GM18508 (cell line): Measurements from ENCODE around the gene PALLD.
"Not testable (repeated sequence)": the region's sequence is repeated elsewhere in the genome, so short reads cannot be mapped to it uniquely, and the experiment has no call there.

Source experiments
- ATAC-seq: cut with Tn5 transposase; IDR thresholded peaks from one replicate; pipeline ENCODE4 v1.9.1; 2021; ENCODE audit warnings: moderate number of reproducible peaks; ENCODE audit not compliant: insufficient read depth, unreplicated experiment

The PALLD gene

GRCh38 chr4:168719725-168720124 is 222.9 kb downstream of the PALLD start:
- ATAC-seq, result no peak

DNA sequence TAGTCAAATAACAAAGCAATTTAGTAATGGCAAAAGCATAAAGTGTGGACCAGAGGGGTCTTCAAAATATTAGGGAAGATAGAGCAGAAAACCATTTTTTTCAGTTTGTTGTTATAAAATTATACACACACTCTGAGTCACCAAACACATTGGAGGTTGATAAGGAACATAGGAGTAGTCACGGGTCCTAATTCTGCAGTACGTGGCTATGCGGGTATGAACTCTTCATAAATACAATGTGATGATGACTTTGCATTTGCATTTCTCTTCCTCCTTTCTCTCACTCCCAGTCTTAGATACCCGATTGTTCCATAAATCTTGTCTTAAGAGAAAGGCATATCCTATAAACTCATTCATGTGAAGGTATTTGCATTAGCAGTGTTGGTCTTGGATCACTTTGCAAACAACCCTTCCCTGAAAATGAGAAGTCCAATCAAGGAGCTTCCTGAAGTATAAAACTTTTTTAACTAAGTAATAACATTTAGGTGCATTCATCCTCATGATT is 223.6 kb downstream of the PALLD start:
- no peak for ATAC-seq

GRCh38 chr4:168722391-168722790 is 225.5 kb downstream of the PALLD start:
- no peak for ATAC-seq

DNA sequence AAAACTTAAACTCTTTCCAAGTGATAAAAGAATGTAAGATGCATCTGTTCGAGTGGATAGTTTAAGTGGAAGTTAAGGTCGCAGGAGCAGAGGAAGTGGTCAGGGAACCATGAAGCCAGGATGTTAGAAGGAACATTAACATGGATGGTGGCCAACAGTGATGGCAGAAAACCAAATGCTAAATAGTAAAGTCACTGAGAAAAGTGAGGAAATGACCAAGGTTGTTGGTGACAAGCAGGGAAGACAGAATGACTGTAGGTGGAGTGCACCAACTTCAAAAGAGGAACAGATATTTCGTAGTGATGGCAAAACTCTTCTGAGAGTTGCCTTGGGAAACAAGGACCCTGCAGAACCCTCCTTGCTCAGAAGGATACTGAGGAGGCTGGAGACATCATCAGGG is 226.2 kb downstream of the PALLD start:
- ATAC-seq, result no peak

GRCh38 chr4:168723569-168723968 is 226.7 kb downstream of the PALLD start:
- ATAC-seq, result no peak

GRCh38 chr4:168724243-168724642 is 227.4 kb downstream of the PALLD start:
- ATAC-seq, result peak; percentile 54

DNA sequence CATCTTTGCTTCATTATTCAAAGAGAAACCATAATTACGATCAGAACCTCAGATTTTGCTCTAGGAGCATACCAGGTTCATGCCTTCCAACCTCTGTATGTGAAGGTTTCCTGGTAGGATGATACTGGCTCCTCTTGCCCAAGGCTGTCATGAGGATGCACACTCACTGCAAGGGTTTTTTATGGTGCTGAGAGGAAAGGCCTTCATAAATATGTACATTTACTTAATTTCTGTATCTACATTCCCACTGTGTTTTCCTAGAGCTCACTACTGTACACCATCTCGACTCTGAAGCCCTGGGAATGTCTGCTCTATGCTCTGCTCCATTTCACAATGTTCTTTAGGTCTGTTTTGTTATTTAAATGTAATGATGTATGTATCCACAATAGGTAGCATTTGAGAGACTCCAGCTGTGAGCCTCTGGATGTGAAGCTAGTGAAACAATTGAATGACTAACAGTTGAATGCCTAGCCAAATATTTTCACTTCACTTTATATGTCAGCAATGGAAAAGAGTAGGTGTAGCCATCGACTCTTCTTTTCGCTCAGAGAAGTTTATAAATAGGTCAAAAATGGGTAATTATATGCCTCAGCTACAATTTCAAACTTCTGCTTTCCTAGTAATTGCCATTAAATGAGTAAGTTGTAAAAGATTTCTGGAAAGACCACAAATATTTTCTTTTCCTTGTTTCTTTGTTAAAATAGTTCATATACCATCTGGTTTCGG is 228.0 kb downstream of the PALLD start:
- ATAC-seq, result peak; percentile 14

DNA sequence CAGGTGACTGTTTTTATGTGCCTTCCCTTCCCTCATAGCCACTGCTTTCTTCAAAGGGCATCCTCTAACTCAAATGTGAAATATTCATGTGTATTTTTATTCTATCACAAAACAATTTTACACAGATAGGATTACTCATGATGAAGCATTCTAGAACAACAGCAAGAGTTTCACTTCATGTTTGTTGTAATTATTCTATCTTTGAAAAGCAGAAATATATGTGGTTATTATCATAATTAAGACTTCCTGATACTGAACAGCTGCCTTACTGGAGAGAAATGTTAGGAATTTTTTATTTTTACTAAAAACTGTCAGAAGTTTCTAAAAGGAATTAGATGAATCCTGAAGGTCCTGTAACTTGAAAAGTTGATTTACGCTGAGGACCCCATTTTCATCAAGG is 229.1 kb downstream of the PALLD start:
- ATAC-seq, result no peak

DNA sequence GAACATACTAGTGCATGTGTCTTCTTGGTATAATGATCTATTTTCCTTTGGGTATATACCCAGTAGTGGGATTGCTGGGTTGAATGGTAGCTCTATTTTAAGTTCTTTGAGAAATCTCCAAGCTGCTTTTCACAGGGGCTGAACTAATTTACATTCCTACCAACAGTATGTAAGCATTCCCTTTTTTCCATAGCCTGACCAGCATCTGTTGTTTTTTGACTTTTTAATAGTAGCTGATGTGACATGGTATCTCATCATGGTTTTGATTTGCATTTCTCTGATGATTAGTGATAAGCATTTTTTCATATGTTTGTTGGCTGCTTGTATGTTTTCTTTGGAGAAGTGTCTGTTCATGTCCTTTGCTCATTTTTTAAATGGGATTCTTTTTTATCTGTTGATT is 230.3 kb downstream of the PALLD start:
- ATAC-seq, result not testable (repeated sequence)

GRCh38 chr4:168731006-168731636 is 234.3 kb downstream of the PALLD start:
- no peak for ATAC-seq

DNA sequence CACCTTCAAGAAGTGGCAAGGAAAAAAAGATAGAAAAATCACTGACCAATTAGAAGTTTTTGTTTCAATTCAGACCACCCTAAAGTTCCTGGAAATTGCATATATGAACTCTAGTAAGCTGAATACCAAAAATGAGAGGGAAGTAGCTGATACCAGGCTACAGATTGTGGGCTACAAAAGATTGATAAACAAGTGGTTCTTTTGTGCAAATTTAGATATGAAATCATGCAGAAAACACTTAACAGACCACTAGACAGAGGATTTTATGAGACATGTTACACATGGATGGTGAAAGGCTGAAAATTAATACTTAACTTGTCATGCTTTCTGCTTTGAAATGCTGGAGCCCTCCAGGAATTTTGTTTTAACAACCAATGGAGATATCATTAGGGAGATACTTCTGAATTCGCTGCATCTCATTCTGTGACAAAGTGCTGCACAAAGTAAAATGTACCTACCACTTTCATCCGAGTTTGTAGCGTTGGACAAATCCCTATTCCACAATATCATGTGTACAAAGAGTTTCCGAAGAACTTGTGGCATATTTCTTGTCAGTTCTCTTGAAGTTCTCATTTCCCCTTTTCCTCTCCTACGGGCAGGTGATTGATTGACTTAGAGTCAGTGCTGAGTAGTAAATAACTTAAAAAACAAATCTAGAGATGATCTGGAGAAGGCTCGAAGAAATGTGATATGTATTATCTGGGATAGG is 235.0 kb downstream of the PALLD start:
- no peak for ATAC-seq

GRCh38 chr4:168732714-168733113 is 235.9 kb downstream of the PALLD start:
- no peak for ATAC-seq

GRCh38 chr4:168734703-168735678 is 238.1 kb downstream of the PALLD start:
- ATAC-seq, result no peak

DNA sequence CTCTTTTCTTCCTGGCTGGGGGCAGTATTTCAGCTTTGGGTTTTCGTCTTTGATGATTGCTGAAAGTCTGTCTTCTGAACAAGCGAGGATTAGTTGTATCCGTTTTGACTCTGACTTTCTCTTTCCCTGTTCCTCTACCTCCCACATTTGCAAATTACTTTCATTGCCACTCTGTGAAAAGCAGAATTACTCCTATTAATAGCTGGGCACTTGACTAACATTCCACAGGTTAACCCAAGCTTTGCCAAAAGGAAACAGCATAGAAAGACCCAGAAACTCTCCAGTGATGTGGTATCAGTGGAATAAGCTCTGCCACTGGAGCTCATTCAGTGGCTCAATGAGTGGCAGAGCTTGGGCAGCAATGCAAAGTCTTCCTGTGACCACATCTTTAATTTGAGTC is 238.9 kb downstream of the PALLD start:
- ATAC-seq, result no peak

DNA sequence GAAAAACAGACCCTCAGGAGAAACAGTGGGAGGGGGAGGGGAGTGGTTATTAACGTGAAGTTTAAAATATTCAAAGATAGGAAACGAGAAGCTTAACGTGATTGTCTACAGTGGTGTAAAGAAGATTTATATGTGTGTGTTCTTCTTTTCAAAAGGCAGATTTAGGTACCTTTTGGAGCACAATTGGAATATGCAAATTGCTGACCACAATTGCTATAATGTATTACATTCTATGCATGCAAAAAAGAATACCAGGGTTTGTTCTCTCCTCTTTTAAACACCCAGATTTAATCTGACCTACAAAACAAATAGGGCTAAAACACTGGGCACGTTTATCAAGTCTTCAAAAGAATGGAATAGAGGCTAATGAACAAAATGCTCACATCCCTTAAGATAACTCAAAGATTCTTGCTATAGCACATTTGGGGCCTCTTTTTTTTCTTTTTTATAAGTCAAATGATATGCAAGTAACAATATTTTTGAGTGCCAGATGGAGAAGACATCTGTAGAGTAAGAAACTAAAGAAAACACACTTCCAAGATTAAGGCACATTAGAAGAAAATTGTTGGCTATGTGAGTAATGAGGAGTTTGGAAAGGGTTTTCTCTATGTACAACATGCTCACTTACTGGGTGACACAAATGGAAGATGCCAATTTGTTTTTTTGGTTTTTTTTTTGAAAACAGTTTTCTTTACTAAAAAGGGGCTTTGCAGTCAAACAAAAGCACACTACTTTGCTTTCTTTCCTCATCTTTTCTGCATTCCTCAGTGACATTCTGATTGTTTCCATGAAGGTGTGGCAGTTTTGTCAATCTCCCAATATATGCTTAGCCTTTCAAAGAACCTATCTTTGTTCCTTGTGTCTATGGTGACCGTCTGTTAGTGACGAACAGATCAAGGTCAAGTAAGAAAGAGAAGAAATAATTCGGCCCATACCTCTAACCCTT is 240.3 kb downstream of the PALLD start:
- ATAC-seq, result no peak

GRCh38 chr4:168737806-168738172 is 240.9 kb downstream of the PALLD start:
- ATAC-seq, result no peak

GRCh38 chr4:168739886-168740285 is 243.0 kb downstream of the PALLD start:
- no peak for ATAC-seq

DNA sequence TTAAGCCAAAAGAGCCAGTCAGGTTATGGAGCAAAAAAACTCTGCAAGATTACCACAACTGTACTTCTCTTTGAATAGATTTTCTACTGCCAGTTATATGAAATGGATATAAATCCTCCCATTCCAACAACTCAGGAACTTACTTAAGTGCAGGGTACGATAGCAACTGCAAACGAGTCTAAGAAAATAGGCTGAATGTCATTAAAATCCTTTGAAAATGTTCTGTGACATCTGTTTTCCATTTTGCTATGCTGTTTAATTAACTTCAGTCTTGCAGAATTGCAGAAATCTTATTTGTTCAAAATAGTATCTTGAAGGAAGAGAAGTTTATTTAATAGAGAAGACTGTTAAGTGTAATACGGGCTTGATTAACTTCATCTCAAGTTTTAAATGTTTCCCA is 243.8 kb downstream of the PALLD start:
- no peak for ATAC-seq
